Measurements from ENCODE around the gene CAMK1. TPM values are rescaled to one million over a fixed set of nuclear protein-coding genes. Genes with fewer than 3 reads are reported as not detected.

CAMK1 gene
- polyA plus RNA-seq, 4 donors: 18.9 to 22.6 (median 20.0) TPM

- no peak for DNase-seq (ENCODE audit: low read depth in 4 of 4, low spot score in 3 of 4)
Observed at GRCh38 chr3:9744162-9744561, 25.6 kb downstream of the CAMK1 start.

- DNase-seq (ENCODE audit: low read depth in 4 of 4, low spot score in 3 of 4): no peak
Observed at GRCh38 chr3:9743548-9743947, 26.2 kb downstream of the CAMK1 start.

GRCh38 chr3:9742560-9742959, 27.2 kb downstream of the CAMK1 start:
- no peak for DNase-seq (ENCODE audit: low read depth in 4 of 4, low spot score in 3 of 4)

- no peak for DNase-seq (ENCODE audit: low read depth in 4 of 4, low spot score in 3 of 4)
Observed at GRCh38 chr3:9739181-9739580, 30.6 kb downstream of the CAMK1 start.

GRCh38 chr3:9736831-9737230, 32.9 kb downstream of the CAMK1 start:
- DNase-seq (ENCODE audit: low read depth in 4 of 4, low spot score in 3 of 4): no peak

- DNase-seq (ENCODE audit: low read depth in 4 of 4, low spot score in 3 of 4): no peak
Observed at GRCh38 chr3:9732740-9733115, 37.0 kb downstream of the CAMK1 start.

- DNase-seq (ENCODE audit: low read depth in 4 of 4, low spot score in 3 of 4): no peak
Observed at GRCh38 chr3:9732080-9732739, 37.5 kb downstream of the CAMK1 start.

GRCh38 chr3:9731206-9732079, 38.3 kb downstream of the CAMK1 start, which contains the start of gene BRPF1:
Gene BRPF1, plus strand, starts transcription at chr3:9731735. Its CDS starts 2,406 bp downstream, at chr3:9734141.
- DNase-seq (ENCODE audit: low read depth in 4 of 4, low spot score in 3 of 4): peak; percentile 97 to 99 (median 98)

- DNase-seq (ENCODE audit: low read depth in 4 of 4, low spot score in 3 of 4): no peak
Observed at GRCh38 chr3:9730657-9731205, 39.0 kb downstream of the CAMK1 start.

- DNase-seq (ENCODE audit: low read depth in 4 of 4, low spot score in 3 of 4): no peak
Observed at GRCh38 chr3:9729419-9729818, 40.3 kb downstream of the CAMK1 start.

- DNase-seq (ENCODE audit: low read depth in 4 of 4, low spot score in 3 of 4): no peak
Observed at GRCh38 chr3:9727743-9728142, 42.0 kb downstream of the CAMK1 start.

- DNase-seq (ENCODE audit: low read depth in 4 of 4, low spot score in 3 of 4): no peak
Observed at GRCh38 chr3:9727041-9727595, 42.6 kb downstream of the CAMK1 start.

- no peak for DNase-seq (ENCODE audit: low read depth in 4 of 4, low spot score in 3 of 4)
Observed at GRCh38 chr3:9725775-9726515, 43.8 kb downstream of the CAMK1 start.

GRCh38 chr3:9721700-9722060, 48.1 kb downstream of the CAMK1 start:
- DNase-seq (ENCODE audit: low read depth in 4 of 4, low spot score in 3 of 4): no peak

- DNase-seq (ENCODE audit: low read depth in 4 of 4, low spot score in 3 of 4): no peak
Observed at GRCh38 chr3:9721015-9721699, 48.6 kb downstream of the CAMK1 start.

GRCh38 chr3:9718118-9718517, 51.6 kb downstream of the CAMK1 start:
- no peak for DNase-seq (ENCODE audit: low read depth in 4 of 4, low spot score in 3 of 4)

- no peak for DNase-seq (ENCODE audit: low read depth in 4 of 4, low spot score in 3 of 4)
Observed at GRCh38 chr3:9717563-9717962, 52.2 kb downstream of the CAMK1 start.

- no peak for DNase-seq (ENCODE audit: low read depth in 4 of 4, low spot score in 3 of 4)
Observed at GRCh38 chr3:9716801-9717555, 52.8 kb downstream of the CAMK1 start.

- peak in 3 of 4 donors; percentile 13 to 24 (median 14) for DNase-seq (ENCODE audit: low read depth in 4 of 4, low spot score in 3 of 4)
Observed at GRCh38 chr3:9715764-9716437, 53.8 kb downstream of the CAMK1 start.

Data from right renal pelvis (tissue), 4 donors.